ENCODE measurements around the gene KCTD21.
"Not testable (repeated sequence)": the region's sequence is repeated elsewhere in the genome, so short reads cannot be mapped to it uniquely, and the experiment has no call there.

KCTD21 gene

GRCh38 chr11:78200061-78200460 is 11.6 kb upstream of the KCTD21 start:
- no peak for DNase-seq

DNA sequence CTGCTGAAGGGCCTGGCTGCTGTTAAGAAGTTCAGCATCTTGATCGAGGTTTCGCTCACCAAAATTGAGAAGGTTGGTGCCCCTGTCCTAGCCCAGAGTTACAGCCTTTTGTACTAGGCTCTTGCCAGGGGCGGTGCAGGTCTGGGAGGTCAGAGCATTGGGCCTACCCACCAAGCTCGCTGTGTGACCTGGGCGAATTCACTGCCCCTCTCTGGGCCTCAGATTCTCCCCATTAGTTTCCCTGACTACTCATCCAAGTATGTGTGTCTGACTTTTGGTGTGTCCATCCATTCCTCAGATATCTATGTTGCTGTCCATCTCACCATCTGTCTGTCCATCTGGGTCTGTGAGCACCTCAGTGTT is 11.2 kb upstream of the KCTD21 start:
- no peak for DNase-seq

DNA sequence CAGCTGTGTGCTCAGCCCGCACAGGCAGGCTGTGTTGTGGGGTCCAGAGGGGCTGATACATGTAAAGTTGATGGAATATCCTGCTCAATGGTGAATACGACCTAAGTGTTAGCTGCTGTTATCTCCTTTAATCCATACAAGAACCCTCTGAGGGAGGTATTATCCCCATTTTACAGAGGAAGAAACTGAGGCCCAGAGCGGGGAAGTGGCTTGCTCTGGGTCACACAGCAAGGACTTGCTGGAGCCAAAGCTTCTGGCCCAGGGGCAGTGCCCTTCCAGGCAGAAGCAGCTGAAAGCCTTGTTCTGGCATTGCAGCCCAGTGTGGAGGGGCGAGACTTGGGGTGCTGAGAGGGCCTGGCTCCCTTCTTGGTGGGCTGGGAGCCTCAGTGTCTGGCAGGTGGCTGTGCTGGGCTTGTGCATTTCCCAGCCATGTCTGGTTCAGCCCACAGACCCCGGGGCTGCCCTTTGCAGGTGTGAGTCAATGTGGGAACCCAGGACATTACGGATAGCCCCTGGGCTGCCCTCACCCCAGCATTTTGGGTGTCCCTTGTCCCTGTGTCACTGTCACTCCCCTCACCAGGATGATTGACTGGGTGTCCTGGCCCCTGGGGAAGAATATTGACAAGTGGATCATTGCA is 10.7 kb upstream of the KCTD21 start:
- no peak for DNase-seq

GRCh38 chr11:78197816-78198215 is 9.4 kb upstream of the KCTD21 start:
- no peak for DNase-seq

GRCh38 chr11:78196661-78197091 is 8.2 kb upstream of the KCTD21 start:
- no peak for DNase-seq

DNA sequence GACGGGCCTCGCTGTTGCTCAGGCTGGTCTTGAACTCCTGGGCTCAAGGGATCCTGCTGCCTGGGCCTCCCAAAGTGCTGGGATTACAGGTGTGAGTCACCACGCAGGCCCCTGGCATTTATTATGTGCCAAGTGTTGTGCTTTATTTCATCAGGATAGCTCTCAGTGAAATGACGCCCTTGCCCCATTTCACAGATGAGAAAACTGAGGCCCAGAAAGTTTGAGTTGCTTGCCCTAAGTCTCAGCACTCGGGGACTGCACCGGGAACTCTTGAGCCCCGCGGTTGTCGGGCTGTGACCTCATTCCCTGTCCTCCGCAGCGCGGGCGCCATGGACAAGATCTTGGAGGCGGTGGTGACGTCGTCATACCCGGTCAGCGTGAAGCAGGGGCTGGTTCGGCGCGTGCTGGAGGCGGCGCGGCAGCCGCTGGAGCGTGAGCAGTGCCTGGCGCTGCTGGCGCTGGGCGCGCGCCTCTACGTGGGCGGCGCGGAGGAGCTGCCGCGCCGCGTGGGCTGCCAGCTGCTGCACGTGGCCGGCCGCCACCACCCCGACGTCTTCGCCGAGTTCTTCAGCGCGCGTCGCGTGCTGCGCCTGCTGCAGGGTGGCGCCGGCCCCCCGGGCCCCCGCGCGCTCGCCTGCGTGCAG is 7.6 kb upstream of the KCTD21 start:
- no peak for DNase-seq

GRCh38 chr11:78194490-78194889 is 6.1 kb upstream of the KCTD21 start:
- no peak for DNase-seq

GRCh38 chr11:78193806-78194205 is 5.4 kb upstream of the KCTD21 start:
- DNase-seq, result no peak

- DNase-seq, result no peak
These were observed 4.5 kb upstream of the KCTD21 start for GRCh38 chr11:78192911-78193351.

DNA sequence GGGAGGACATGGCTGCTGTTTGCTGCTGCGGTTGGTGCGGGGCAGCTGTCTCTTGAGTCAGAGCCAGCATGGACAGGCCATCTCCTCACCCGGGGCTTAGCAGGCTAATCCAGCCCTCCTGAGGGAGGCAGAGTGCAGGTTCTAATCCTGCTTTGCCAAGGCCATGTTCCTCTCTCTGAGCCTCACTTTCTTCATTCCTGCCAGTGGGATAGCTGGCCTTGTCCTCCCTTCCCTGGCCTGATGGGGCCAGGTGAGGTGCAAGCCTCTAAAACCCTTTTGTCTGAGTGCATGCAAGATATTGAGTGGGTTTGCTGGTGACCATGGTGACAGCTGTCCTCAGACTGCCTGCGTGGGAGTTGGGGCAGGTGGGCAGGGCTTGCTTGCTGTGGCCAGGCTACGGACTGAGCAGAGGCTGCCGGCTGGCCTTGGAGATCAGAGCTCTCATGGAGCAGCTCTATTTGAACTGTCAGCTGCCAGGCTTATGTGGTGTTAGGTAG is 3.8 kb upstream of the KCTD21 start:
- no peak for DNase-seq

DNA sequence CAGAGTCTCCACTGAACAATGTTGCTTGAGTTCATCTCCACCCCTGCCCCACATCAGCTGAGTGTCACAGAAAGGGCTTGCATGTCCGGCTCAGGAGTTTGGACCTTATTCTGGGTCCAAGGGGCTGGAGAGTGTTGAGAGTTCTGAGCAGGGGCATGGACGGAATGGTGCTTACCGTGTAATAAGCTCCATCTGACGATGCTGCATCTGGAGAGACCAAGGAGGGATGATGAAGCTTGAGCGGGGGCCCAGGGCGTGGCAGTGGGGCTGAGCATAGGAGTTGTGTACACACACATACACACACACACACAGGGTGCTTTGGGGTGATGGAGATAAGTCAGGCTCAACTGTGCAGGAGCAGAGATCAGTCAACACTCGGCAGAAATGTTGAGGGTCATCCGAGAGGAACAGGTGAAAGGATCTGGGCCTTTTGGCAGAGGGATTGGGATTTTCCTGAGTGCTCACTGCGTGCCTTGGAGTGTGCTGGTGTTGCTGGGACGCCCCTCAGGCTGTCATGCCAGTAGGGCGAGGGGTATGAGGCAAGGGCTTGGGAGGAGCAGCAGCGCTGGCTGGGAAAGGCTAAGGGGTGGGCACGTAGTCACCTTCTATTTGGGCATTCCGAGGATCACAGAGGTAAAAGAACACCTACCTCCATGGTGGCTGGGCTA is 2.6 kb upstream of the KCTD21 start:
- no peak for DNase-seq

GRCh38 chr11:78190374-78190773 is 1.9 kb upstream of the KCTD21 start:
- no peak for DNase-seq

DNA sequence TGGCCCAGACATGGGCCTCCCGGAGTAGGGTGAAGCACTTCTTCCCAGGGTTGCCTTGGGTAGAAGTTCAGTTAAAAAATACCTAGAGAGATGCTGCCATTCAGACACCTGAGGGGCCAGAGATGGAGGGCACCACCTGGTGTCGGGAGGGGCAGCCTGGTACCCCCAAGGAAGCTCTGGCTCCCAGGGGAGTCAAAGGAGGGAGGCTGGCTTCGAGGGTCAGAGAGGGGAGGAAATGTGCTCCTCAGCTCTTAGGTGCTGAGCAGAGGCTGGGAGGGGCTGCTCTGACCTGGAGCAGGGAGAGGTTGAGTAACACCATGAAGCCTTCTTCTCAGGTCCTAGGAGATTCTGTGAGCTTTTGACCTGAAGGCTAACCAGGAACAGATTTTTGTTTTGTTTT is 1.4 kb upstream of the KCTD21 start:
- DNase-seq, result no peak

GRCh38 chr11:78189174-78189724 is 823 bp upstream of the KCTD21 start:
- DNase-seq, result no peak

DNA sequence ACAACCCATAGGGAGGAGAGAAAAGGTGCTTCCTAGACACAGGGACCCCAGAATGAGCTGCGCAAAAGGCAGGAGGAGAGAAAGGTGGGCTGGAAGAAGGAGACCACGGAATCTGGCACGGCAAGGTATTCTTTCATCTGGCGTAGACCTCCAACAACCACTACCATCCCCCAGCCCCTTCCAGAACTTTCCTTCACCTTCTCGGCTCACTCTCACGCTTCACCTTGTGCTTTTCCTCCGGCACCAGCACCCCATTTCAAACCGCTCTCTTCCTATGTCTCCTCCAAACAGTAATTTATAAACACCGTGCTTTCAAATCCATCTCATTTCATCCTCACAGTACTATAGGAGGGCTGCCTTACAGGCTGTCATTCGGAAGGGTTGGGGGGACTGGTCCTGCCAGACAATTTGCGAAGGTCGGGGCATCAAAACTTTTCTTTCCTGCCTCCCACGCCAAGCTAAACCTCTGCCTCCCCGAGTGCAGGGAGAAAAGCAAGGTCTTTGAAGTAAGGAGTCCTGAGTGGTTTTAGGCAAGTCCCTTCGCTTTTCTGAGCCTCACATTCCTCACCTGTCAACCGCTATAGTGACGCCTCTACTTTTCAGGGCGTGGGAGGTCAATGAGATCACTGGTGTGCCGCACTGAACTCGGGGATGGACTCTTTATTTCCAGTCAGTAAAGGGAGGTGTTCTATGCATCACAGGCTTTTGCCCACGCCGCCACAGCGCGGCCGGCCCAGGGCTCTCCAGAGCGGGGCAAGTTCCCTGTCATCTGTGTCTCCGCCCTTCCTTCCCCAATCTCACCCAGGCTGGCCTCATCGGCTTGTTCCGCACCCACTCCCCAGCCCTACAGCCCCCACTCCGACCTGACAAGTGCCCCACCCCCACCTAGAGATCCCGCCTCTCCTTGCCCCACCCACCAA is 800 bp downstream of the KCTD21 start:
- no peak for DNase-seq

DNA sequence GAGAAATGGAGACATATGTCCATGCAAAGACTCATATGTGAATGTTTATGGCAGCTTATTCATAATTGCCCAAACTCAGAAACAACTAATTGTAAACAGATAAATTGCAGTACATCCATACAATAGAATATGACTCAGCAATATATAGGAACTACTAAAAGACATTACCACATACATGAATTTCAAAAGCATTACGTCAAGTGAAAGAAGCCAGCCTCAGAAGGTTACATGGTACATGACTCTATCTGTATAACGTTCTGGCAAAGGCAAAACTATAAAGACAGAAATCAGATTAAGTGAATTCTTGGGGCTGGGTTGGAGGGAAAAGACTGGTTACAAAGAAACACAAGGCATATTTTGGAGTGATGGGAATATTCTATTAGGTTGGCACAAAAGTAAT is 7.2 kb downstream of the KCTD21 start:
- DNase-seq, result no peak

- no peak for DNase-seq
These were observed 7.7 kb downstream of the KCTD21 start for GRCh38 chr11:78180751-78181150.

GRCh38 chr11:78179459-78180071 is 8.9 kb downstream of the KCTD21 start:
- no peak for DNase-seq

DNA sequence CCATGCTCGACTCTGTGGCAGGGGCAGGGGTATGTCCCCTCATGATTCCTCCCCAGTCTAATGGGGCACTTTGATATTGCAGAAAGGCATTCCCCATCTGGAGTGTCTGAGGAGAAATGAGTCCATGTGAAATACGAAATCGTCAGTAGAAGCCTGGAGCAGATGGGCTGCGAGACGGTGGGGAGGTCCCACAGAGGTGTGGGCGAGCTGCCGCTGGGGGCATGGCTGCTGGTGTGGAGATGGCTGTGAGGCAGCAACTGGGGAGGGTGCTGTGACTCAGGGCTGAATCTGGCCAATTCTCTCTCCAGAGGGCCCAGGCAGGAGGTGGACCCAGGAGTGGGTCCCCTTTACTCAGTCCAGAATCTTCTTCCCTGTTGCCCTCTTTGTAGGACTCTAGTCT is 11.2 kb downstream of the KCTD21 start:
- DNase-seq, result no peak

GRCh38 chr11:78176605-78177141 is 11.8 kb downstream of the KCTD21 start:
- DNase-seq, result no peak

DNA sequence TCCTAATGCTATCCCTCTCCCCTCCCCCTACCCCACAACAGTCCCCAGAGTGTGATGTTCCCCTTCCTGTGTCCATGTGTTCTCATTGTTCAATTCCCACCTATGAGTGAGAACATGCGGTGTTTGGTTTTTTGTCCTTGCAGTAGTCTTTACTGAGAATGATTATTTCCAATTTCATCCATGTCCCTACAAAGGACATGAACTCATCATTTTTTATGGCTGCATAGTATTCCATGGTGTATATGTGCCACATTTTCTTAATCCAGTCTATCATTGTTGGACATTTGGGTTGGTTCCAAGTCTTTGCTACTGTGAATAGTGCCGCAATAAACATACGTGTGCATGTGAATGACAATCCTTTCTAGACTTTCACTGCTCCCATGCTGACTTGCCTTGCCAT is 12.6 kb downstream of the KCTD21 start:
- not testable (repeated sequence) for DNase-seq

DNA sequence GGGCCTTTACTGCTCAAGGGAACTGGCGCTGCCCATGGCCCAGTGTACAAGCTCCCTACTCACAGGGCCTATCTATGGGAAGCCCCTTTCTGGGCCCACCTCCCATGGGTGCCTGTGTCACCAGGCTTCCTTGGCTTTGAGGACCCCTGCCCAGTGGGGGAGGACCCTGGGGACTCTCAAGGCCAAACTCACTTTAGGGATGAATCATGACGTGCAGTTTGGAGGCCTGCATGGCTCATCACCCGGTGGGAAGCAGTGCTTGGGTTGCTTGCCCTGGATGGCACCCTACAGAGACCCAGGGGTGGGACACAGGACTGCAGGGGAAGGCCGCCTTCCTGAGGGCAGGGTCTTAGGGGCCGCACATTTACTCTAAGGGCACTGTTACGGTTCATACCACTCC is 16.5 kb downstream of the KCTD21 start:
- no peak for DNase-seq

All from NCI-H526 (cell line).